Uterus (tissue), 2 donors: ENCODE data around the gene DRAM1.

ENCODE experiments used
- CTCF ChIP-seq, 4 experiments: fragments of 200-600 bp in 2 of 4; fragments of 450-650 bp in 2 of 4; sonication (generic) in 2 of 4; IDR thresholded peaks; one replicate each; pipeline ENCODE4 v1.5.1; 2016 to 2019; ENCODE audit warnings: antibody characterized with exemption in 4 of 4, mild to moderate bottlenecking in 2 of 4, moderate library complexity in 1 of 4
- POLR2A ChIP-seq, 2 donors: fragments of 450-650 bp; IDR thresholded peaks; one replicate each; pipeline ENCODE4 v1.6.1; 2016; ENCODE audit warnings: antibody characterized with exemption in 2 of 2, mild to moderate bottlenecking in 1 of 2, moderate library complexity in 1 of 2

- TF ChIP-seq CTCF (IDR thresholded peaks at IDR 0.05) = no peak
- TF ChIP-seq POLR2A (IDR thresholded peaks at IDR 0.05) = no peak
Observed at GRCh38 chr12:101878243-101878821, 952 bp downstream of the DRAM1 start.
